Measurements from ENCODE around the gene ADAMTS13. TPM values are rescaled to one million over a fixed set of nuclear protein-coding genes. Genes with fewer than 3 reads are reported as not detected.

The ADAMTS13 gene
- total RNA-seq, 1 experiment from 2014 or later: 1.3 TPM

DNA sequence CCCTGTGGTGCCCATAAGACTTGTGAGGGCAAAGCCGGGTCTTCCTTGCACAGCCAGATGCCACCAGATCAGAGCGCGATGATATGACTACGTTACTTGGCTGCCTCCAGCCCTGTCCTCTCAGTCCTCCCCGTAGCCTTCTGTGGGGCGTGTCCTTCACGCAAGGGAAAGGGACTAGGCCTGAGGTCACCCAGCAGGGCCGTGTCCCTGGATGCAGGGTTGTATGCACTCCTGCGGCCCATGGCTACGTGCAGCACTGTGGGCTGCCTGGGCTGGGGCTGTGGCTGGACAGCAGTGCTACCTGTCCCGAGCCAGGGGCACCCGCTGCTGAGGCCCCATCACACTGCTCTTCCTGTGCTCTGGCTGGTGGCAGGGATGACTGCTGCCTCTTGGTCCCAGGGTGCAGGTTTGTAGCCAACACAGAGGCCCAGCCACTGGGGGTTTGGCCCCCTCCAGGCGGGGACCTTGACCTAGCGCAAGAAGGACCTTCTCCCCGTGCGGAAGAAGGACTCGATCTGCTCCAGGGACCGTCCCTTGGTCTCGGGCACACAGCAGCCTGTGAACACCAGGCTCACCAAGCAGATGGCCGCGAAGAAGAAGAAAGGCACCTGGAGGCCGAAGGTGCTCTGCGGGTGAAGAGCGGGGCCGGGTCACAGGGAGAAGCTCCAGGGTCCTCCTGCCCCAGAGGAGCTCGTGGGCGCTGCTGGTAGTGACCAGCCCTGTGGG is 49.5 kb downstream of the ADAMTS13 start:
- DNase-seq (ENCODE audit: low read depth): no peak

DNA sequence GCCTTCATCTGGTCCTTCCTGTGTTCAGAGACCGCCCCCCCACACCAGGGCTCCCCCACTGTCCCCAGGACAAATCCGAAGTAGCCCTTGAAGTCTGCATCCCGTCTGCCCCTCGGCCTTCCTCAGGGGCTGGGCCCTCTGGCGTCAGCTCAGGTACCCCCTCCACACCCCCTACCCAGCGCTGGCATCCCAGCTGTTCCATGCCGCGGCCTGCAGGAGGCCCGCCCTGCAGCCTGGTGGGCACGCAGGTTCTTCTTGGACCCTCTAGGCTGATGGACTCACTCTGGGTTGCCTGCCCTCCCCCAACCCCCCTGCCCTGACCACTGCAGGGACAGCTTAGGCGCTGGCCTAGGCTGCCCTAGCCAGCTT is 50.1 kb downstream of the ADAMTS13 start:
- DNase-seq (ENCODE audit: low read depth): no peak

- no peak for DNase-seq (ENCODE audit: low read depth)
These were observed 50.7 kb downstream of the ADAMTS13 start for GRCh38 chr9:133472753-133473378.

GRCh38 chr9:133473743-133474142 is 51.6 kb downstream of the ADAMTS13 start:
- DNase-seq (ENCODE audit: low read depth): no peak

GRCh38 chr9:133474215-133474614 is 52.0 kb downstream of the ADAMTS13 start:
- no peak for DNase-seq (ENCODE audit: low read depth)

GRCh38 chr9:133474853-133475252 is 52.7 kb downstream of the ADAMTS13 start:
- DNase-seq (ENCODE audit: low read depth): no peak

GRCh38 chr9:133475292-133476012 is 53.3 kb downstream of the ADAMTS13 start:
- DNase-seq (ENCODE audit: low read depth): no peak

GRCh38 chr9:133476036-133476931 is 54.1 kb downstream of the ADAMTS13 start:
- DNase-seq (ENCODE audit: low read depth): no peak

DNA sequence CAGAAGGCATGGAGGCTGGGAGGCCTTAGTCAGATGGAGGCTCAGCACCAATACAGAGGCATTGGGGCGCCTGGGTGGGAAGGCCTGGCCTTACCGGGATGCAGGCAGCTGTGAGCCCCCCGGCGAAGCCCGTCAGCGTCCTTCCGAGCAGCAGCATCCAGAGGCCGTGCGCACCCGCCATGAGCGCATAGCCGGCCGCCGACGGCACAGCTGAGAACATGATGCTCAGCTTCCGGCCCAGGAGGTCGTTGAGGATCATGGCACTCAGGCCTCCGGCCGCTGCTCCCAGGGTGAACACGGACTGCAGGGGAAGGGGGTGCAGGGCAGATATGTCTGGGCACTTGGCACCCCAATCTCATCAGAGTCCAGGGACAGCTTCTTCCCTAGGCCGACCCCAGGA is 54.8 kb downstream of the ADAMTS13 start:
- DNase-seq (ENCODE audit: low read depth): no peak

DNA sequence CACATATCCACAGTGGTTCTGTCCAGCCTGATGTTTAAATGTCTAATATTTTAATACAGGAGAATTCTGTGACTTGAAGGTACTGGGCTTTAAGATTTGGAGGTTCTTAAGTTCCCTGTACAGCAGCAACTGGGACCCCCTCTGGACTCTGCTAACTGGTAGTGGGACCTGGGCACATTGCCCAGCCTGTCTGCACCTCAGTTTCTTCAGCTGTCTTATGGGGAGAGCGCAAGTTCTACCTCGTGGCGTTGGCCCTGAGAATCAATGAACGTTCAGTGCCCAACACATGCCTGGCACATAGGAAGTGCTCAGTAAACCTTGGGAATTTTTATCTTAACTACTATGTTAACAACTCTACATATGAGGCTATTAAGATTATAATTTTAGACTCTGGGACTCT is 55.3 kb downstream of the ADAMTS13 start:
- no peak for DNase-seq (ENCODE audit: low read depth)

GRCh38 chr9:133477992-133478850 is 56.1 kb downstream of the ADAMTS13 start:
- DNase-seq (ENCODE audit: low read depth): peak; percentile 79

GRCh38 chr9:133478851-133479711 is 56.9 kb downstream of the ADAMTS13 start, which contains the start of gene SLC2A6:
Gene SLC2A6, minus strand, starts transcription at chr9:133479099. Its CDS starts 40 bp downstream, at chr9:133479059.
- peak; percentile 96 for DNase-seq (ENCODE audit: low read depth)

DNA sequence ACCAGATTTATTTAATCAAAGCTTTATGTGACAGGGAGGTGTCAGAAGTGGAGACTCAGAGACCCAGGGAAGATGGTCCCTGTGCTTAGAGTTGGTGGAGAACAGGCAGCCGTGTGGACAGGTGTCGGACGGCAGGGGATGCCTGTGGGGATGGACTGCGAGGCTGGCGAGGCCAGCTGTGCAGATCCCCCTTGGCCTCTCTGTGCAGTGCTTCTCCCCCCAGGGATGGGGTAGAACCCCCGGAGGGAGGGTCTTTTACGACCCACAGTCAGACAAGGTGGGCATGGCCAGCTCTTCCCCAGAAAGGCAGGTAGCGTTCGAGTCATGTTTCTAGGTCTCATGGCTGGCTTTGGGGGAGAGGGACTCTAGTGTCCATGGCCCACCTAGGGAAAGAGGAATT is 61.4 kb downstream of the ADAMTS13 start:
- DNase-seq (ENCODE audit: low read depth): no peak

DNA sequence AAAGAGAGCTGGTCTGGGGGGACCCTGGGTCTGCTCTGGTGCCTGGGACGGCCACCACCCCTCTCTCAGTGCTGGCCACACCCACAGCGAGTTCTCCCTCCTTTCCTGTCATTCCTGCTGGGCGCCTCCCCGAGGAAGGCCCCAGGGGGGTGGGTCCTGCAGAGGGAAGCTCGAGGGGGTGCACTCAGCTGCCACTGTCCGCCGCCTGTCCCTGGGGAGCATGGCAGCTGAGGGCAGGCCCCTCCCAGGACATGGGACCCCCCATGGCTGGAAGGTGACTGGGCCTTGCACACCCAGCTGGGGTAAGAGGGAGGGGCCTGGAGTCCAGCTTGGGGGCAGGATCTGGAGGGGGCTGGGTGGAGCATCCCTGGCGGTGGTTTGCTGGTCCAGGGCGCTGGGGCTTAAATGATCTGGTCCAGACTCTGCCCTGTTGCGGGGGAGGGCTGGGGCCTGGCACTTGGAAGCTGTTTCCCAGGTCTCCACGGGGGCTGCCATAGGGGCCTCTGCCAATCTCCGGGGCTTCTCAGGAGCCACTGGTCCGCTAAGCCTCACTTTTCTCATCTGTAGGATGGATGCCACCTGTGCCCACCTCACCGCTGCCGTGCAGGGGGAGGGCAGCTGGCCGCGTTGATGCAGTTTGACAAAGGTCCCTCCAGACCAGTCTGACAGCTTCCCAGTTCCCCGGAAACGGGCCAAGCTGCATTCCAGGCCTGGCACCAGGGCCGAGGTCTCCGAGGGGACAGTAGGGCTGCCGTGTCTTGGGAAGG is 62.7 kb downstream of the ADAMTS13 start:
- DNase-seq (ENCODE audit: low read depth): no peak

- no peak for DNase-seq (ENCODE audit: low read depth)
These were observed 63.5 kb downstream of the ADAMTS13 start for GRCh38 chr9:133485531-133486260.

DNA sequence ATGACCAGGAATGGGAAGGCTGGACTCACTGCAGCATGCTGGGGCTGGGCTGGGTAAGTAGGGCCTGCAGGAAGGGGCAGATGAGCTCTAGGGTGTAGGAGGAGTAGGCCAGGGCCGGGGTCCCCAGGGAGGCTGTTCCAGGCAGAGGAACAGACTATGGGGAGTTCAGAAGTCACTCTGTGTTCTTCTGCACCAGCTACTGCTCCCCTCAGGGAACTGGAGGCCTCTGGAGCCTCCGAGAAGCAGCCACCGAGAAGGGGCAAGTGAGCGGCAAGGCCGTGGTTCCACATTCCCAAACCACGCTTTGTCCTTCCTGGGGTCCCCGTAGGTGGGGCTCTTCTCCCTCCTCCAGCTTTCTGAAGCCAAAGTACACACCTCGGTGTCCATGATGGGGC is 65.2 kb downstream of the ADAMTS13 start:
- no peak for DNase-seq (ENCODE audit: low read depth)

DNA sequence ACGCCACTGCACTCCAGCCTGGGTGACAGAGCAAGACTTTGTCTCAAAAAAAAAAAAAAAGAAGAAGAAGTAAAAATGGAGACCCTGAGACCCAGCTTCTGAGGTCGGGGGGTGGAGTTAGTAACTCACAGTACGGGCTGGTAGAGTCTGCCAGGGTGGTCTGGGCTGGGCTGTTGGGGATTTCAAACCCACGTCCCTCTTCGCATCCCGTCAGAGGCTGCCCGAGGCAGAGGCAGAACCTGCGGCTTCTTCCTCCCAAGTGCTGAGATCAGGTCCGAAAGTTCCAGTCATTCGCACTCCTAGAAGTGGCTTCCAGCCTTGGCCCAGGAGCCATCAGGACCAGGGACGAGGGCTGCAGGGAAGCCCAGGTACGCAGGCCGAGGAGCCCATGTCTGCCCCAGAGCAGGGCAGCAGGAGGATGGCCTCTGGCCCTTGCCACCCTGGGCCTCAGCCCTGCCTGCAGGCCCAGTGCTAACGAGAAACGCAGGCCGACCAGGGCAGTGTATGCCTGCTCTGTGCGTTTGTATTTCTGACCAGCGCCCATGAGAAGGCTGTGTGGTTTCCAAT is 66.6 kb downstream of the ADAMTS13 start:
- DNase-seq (ENCODE audit: low read depth): no peak
